C4-2B (cell line): ENCODE measurements around the gene KIF2A.

Experiments
- CTCF ChIP-seq: fragments of 450-650 bp; conservative IDR thresholded peaks from 2 replicates; pipeline ENCODE4 v1.5.1; 2017; ENCODE audit warnings: mild to moderate bottlenecking
- ZFX ChIP-seq: fragments of 450-650 bp; IDR thresholded peaks from 2 replicates; pipeline ENCODE4 v1.6.1; 2017

- no peak for TF ChIP-seq CTCF
- TF ChIP-seq ZFX: no peak
Measured at GRCh38 chr5:62275581-62275980, 30.4 kb upstream of the KIF2A start.
